SK-N-DZ (cell line): ENCODE measurements around the gene LYPLAL1. TPM values are rescaled to one million over a fixed set of nuclear protein-coding genes. Genes with fewer than 3 reads are reported as not detected.

Source experiments
- DNase-seq: peaks from one replicate; pipeline ENCODE4 v3.0.0-alpha.2; 2015; ENCODE audit warnings: low spot score
- polyA plus RNA-seq, 2 experiments: library from polyadenylated mRNA; depleted of rRNA; stranded (reverse); fragments of >200 nt; gene quantifications; 2 replicates each; pipeline ENCODE4 v1.2.3, GENCODE V29; 2014

LYPLAL1 gene
- 13.4 and 16.3 TPM in 2 replicates for polyA plus RNA-seq (2014; cell fraction: cytosol; rRNA removed)
- polyA plus RNA-seq (2014; cell fraction: nucleus; rRNA removed), result 25.8 and 27.8 TPM in 2 replicates

- peak; percentile 84 for DNase-seq
Measured at GRCh38 chr1:219173758-219174459, at the start of gene LYPLAL1. Gene LYPLAL1, plus strand, starts transcription at chr1:219173878. Its CDS starts 13 bp downstream, at chr1:219173891.

GRCh38 chr1:219124163-219124562 lies 49.5 kb upstream of the LYPLAL1 start:
- no peak for DNase-seq

- DNase-seq, result no peak
Measured at GRCh38 chr1:219125342-219125741, 48.3 kb upstream of the LYPLAL1 start.

- DNase-seq, result no peak
Measured at GRCh38 chr1:219126377-219126776, 47.3 kb upstream of the LYPLAL1 start.

- DNase-seq, result no peak
Measured at GRCh38 chr1:219128957-219129356, 44.7 kb upstream of the LYPLAL1 start.

GRCh38 chr1:219130366-219130935 lies 43.2 kb upstream of the LYPLAL1 start:
- no peak for DNase-seq

GRCh38 chr1:219132939-219133338 lies 40.7 kb upstream of the LYPLAL1 start:
- no peak for DNase-seq

- DNase-seq, result no peak
Measured at GRCh38 chr1:219138747-219139146, 34.9 kb upstream of the LYPLAL1 start.

GRCh38 chr1:219140303-219140877 lies 33.3 kb upstream of the LYPLAL1 start:
- peak; percentile 67 for DNase-seq

GRCh38 chr1:219143735-219144134 lies 29.9 kb upstream of the LYPLAL1 start:
- DNase-seq, result no peak

- no peak for DNase-seq
Measured at GRCh38 chr1:219144658-219145315, 28.9 kb upstream of the LYPLAL1 start.

- DNase-seq, result no peak
Measured at GRCh38 chr1:219147571-219148019, 26.1 kb upstream of the LYPLAL1 start.

GRCh38 chr1:219149009-219149577 lies 24.6 kb upstream of the LYPLAL1 start:
- no peak for DNase-seq

GRCh38 chr1:219149953-219150352 lies 23.7 kb upstream of the LYPLAL1 start:
- no peak for DNase-seq

GRCh38 chr1:219150913-219151312 lies 22.8 kb upstream of the LYPLAL1 start:
- DNase-seq, result no peak

- DNase-seq, result no peak
Measured at GRCh38 chr1:219151467-219151866, 22.2 kb upstream of the LYPLAL1 start.

GRCh38 chr1:219152751-219153150 lies 20.9 kb upstream of the LYPLAL1 start:
- no peak for DNase-seq

- DNase-seq, result no peak
Measured at GRCh38 chr1:219153723-219154122, 20.0 kb upstream of the LYPLAL1 start.

- DNase-seq, result no peak
Measured at GRCh38 chr1:219155135-219155534, 18.5 kb upstream of the LYPLAL1 start.

GRCh38 chr1:219159946-219160645 lies 13.6 kb upstream of the LYPLAL1 start:
- no peak for DNase-seq

GRCh38 chr1:219160967-219161366 lies 12.7 kb upstream of the LYPLAL1 start:
- DNase-seq, result no peak
